ENCODE data around the gene CNPY3.

The CNPY3 gene

DNA sequence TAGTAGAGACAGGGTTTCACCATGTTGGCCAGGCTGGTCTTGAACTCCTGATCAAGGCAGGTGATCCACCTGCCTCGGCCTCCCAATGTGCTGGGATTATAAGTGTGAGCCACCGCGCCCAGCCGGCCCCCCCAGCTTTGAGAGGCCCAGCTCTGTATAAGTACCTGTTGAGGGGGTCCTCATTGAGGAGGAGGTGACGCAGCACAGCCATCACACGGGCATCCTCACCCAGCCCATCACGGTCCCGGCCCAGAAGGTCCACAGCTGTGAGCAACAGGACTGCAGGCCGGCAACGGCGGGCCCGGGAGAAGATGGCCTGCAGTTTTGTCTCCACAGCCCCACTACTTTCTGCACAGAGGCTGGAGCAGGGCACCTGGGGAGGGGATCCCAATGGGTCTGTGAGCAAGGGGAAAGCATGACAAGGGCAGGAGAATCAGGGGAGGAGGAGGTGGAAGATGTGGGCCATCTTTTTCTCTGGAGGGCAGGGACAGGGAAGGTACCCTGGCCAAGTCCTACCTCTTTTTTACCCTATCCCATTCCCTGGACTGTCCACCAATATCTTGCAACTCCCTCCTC is 38.9 kb downstream of the CNPY3 start:
- H3K4me2 ChIP-seq (ENCODE audit: low read depth, low read length), result no peak overlapping the region
- H3K4me1 ChIP-seq (ENCODE audit: low read length), result no peaks in the 10 kb centered on the region
- H3F3A ChIP-seq (ENCODE audit: insufficient read depth, low read length), result no peaks in the 10 kb centered on the region
- H2AFZ ChIP-seq (ENCODE audit: low read length), result no peak overlapping the region
- no peak overlapping the region for H3K9ac ChIP-seq (ENCODE audit: low read length)
- no peak for TF ChIP-seq EZH2 (optimal IDR thresholded peaks at IDR 0.05; ENCODE audit: low read depth, low read length)
- TF ChIP-seq EZH2phosphoT487 (IDR thresholded peaks at IDR 0.05; ENCODE audit: low read length), result no peak
- TF ChIP-seq, protein P1, sequence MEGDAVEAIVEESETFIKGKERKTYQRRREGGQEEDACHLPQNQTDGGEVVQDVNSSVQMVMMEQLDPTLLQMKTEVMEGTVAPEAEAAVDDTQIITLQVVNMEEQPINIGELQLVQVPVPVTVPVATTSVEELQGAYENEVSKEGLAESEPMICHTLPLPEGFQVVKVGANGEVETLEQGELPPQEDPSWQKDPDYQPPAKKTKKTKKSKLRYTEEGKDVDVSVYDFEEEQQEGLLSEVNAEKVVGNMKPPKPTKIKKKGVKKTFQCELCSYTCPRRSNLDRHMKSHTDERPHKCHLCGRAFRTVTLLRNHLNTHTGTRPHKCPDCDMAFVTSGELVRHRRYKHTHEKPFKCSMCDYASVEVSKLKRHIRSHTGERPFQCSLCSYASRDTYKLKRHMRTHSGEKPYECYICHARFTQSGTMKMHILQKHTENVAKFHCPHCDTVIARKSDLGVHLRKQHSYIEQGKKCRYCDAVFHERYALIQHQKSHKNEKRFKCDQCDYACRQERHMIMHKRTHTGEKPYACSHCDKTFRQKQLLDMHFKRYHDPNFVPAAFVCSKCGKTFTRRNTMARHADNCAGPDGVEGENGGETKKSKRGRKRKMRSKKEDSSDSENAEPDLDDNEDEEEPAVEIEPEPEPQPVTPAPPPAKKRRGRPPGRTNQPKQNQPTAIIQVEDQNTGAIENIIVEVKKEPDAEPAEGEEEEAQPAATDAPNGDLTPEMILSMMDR (IDR thresholded peaks at IDR 0.05; ENCODE audit: low read length), result no peak
- no peak for DNase-seq
- no peaks in the 10 kb centered on the region for H3K9me2 ChIP-seq (replicated peaks; ENCODE audit: insufficient read depth, low read length)
- no peaks in the 10 kb centered on the region for H3K79me2 ChIP-seq (ENCODE audit: low read length)
- no peaks in the 10 kb centered on the region for H3K9me3 ChIP-seq (replicated peaks; ENCODE audit: insufficient read depth, low read length)
- H3K27ac ChIP-seq (ENCODE audit: low read length), result no peak overlapping the region
- no peak overlapping the region for H3K4me3 ChIP-seq (ENCODE audit: low read length)
- H3K36me3 ChIP-seq (replicated peaks; ENCODE audit: insufficient read depth, low read length), result no peaks in the 10 kb centered on the region
- no peaks in the 10 kb centered on the region for H3K27me3 ChIP-seq (replicated peaks; ENCODE audit: insufficient read depth, low read length)
- H4K20me1 ChIP-seq (ENCODE audit: insufficient read depth, low read length), result no peaks in the 10 kb centered on the region

DNA sequence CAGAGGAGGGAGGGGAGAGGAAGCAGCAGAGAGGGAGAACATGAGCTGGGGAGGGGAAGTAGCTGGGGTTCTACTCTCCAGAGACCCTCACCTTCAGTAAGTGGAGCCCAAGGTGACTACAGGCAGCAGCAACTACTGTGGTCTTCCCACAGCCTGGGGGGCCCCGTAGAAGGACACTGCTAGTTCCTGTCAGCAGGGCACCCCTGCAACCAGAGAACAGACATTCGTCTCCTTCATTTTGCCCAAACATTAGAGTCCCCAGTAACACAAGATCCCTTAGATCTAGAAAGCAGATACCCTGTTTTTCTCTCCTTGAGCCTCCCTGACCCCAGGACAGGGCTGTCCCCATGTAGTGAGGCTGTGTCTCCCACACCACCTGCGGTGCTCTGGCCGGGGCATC is 39.5 kb downstream of the CNPY3 start:
- no peaks in the 10 kb centered on the region for H3K27me3 ChIP-seq (replicated peaks; ENCODE audit: insufficient read depth, low read length)
- H3K9ac ChIP-seq (ENCODE audit: low read length), result no peak overlapping the region
- no peaks in the 10 kb centered on the region for H3K9me3 ChIP-seq (replicated peaks; ENCODE audit: insufficient read depth, low read length)
- no peaks in the 10 kb centered on the region for H4K20me1 ChIP-seq (ENCODE audit: insufficient read depth, low read length)
- no peaks in the 10 kb centered on the region for H3K4me1 ChIP-seq (ENCODE audit: low read length)
- H2AFZ ChIP-seq (ENCODE audit: low read length), result no peak overlapping the region
- no peaks in the 10 kb centered on the region for H3F3A ChIP-seq (ENCODE audit: insufficient read depth, low read length)
- H3K36me3 ChIP-seq (replicated peaks; ENCODE audit: insufficient read depth, low read length), result no peaks in the 10 kb centered on the region
- no peak for DNase-seq
- no peak overlapping the region for H3K4me2 ChIP-seq (ENCODE audit: low read depth, low read length)
- H3K9me2 ChIP-seq (replicated peaks; ENCODE audit: insufficient read depth, low read length), result no peaks in the 10 kb centered on the region
- H3K4me3 ChIP-seq (ENCODE audit: low read length), result no peak overlapping the region
- TF ChIP-seq EZH2phosphoT487 (IDR thresholded peaks at IDR 0.05; ENCODE audit: low read length), result no peak
- TF ChIP-seq EZH2 (optimal IDR thresholded peaks at IDR 0.05; ENCODE audit: low read depth, low read length), result no peak
- TF ChIP-seq, protein P1 (IDR thresholded peaks at IDR 0.05; ENCODE audit: low read length), result no peak
- H3K79me2 ChIP-seq (ENCODE audit: low read length), result no peaks in the 10 kb centered on the region
- no peak overlapping the region for H3K27ac ChIP-seq (ENCODE audit: low read length)

DNA sequence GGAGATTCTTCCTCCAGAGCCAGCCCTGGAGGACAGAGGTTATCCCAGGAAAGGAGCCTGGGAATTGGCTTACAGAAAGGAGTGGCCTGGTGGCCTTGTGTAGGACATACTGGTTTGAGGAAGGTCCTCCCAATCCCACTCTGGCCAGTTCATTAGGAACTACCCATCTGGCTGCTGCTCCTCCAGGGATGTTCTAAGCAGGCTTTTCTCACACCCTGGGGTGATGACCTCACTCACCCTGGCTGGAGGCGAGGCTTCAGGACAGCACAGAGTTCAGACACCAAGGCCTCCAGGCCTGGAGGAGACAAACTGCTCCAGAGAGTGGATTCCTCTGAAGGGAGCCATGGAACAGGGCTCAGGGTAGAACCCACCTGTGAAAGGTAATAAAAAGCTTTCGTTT is 40.2 kb downstream of the CNPY3 start:
- H3K4me3 ChIP-seq (ENCODE audit: low read length), result no peak overlapping the region
- no peaks in the 10 kb centered on the region for H3K9me3 ChIP-seq (replicated peaks; ENCODE audit: insufficient read depth, low read length)
- no peaks in the 10 kb centered on the region for H3K79me2 ChIP-seq (ENCODE audit: low read length)
- no peaks in the 10 kb centered on the region for H3K9me2 ChIP-seq (replicated peaks; ENCODE audit: insufficient read depth, low read length)
- TF ChIP-seq EZH2 (optimal IDR thresholded peaks at IDR 0.05; ENCODE audit: low read depth, low read length) (no peak), EZH2phosphoT487 (IDR thresholded peaks at IDR 0.05; ENCODE audit: low read length) (no peak)
- TF ChIP-seq, protein P1 (IDR thresholded peaks at IDR 0.05; ENCODE audit: low read length), result no peak
- no peaks in the 10 kb centered on the region for H3K4me1 ChIP-seq (ENCODE audit: low read length)
- H3K27me3 ChIP-seq (replicated peaks; ENCODE audit: insufficient read depth, low read length), result no peaks in the 10 kb centered on the region
- H3K9ac ChIP-seq (ENCODE audit: low read length), result no peak overlapping the region
- no peaks in the 10 kb centered on the region for H4K20me1 ChIP-seq (ENCODE audit: insufficient read depth, low read length)
- no peak for DNase-seq
- no peaks in the 10 kb centered on the region for H3F3A ChIP-seq (ENCODE audit: insufficient read depth, low read length)
- no peak overlapping the region for H3K4me2 ChIP-seq (ENCODE audit: low read depth, low read length)
- H3K36me3 ChIP-seq (replicated peaks; ENCODE audit: insufficient read depth, low read length), result no peaks in the 10 kb centered on the region
- H2AFZ ChIP-seq (ENCODE audit: low read length), result no peak overlapping the region
- H3K27ac ChIP-seq (ENCODE audit: low read length), result no peak overlapping the region

Measured in MM.1S (cell line).